ENCODE results near the gene GNA12. TPM values are rescaled to one million over a fixed set of nuclear protein-coding genes. Genes with fewer than 3 reads are reported as not detected.

The GNA12 gene
- total and polyA plus RNA-seq, 2 experiments from 2014 or later = 28.4 to 40.2 TPM

- Histone ChIP-seq H4K20me1 (ENCODE audit: insufficient read depth, poor library complexity, severe bottlenecking) (no peaks in the 10 kb centered on the region), H3K27ac (no peak overlapping the region), H3K27me3 (no peaks in the 10 kb centered on the region), H3K79me2 (peaks cover 100% of the 10 kb centered on the region), H3K4me1 (ENCODE audit: insufficient read depth) (peaks cover 16% of the 10 kb centered on the region), H3K9me3 (ENCODE audit: low read depth) (no peaks in the 10 kb centered on the region), H2AFZ (no peak overlapping the region), H3K36me3 (replicated peaks; ENCODE audit: insufficient read depth, low read depth) (no peaks in the 10 kb centered on the region), H3K4me2 (no peak overlapping the region), H3K9me2 (replicated peaks; ENCODE audit: insufficient read depth) (no peaks in the 10 kb centered on the region), H3K4me3 (no peak overlapping the region)
- 95% methylated on average over 16 of the region's 16 CpGs for WGBS (ENCODE audit: low lambda C conversion rate, missing lambda C conversion rate)
- TF ChIP-seq EZH2phosphoT487 (IDR thresholded peaks at IDR 0.05; ENCODE audit: low read depth, severe bottlenecking, unreplicated experiment) (no peak), EZH2 (IDR thresholded peaks at IDR 0.05; ENCODE audit: borderline replicate concordance) (no peak)
- TF ChIP-seq, protein P1, sequence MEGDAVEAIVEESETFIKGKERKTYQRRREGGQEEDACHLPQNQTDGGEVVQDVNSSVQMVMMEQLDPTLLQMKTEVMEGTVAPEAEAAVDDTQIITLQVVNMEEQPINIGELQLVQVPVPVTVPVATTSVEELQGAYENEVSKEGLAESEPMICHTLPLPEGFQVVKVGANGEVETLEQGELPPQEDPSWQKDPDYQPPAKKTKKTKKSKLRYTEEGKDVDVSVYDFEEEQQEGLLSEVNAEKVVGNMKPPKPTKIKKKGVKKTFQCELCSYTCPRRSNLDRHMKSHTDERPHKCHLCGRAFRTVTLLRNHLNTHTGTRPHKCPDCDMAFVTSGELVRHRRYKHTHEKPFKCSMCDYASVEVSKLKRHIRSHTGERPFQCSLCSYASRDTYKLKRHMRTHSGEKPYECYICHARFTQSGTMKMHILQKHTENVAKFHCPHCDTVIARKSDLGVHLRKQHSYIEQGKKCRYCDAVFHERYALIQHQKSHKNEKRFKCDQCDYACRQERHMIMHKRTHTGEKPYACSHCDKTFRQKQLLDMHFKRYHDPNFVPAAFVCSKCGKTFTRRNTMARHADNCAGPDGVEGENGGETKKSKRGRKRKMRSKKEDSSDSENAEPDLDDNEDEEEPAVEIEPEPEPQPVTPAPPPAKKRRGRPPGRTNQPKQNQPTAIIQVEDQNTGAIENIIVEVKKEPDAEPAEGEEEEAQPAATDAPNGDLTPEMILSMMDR (IDR thresholded peaks at IDR 0.05; ENCODE audit: poor library complexity) = no peak
- DNase-seq (ENCODE audit: low spot score) = no peak
These were observed 29.7 kb downstream of the GNA12 start for GRCh38 chr7:2814186-2814945.

- WGBS (ENCODE audit: low lambda C conversion rate, missing lambda C conversion rate) = 94% methylated on average over 20 of the region's 20 CpGs
- no peaks in the 10 kb centered on the region for H4K20me1 ChIP-seq (ENCODE audit: insufficient read depth, poor library complexity, severe bottlenecking)
- DNase-seq (ENCODE audit: low spot score) = no peak
- H2AFZ ChIP-seq = no peak overlapping the region
- H3K4me2 ChIP-seq = no peak overlapping the region
- H3K9me3 ChIP-seq (ENCODE audit: low read depth) = no peaks in the 10 kb centered on the region
- TF ChIP-seq EZH2phosphoT487 (IDR thresholded peaks at IDR 0.05; ENCODE audit: low read depth, severe bottlenecking, unreplicated experiment) = no peak
- no peak for TF ChIP-seq EZH2 (IDR thresholded peaks at IDR 0.05; ENCODE audit: borderline replicate concordance)
- TF ChIP-seq, protein P1 (IDR thresholded peaks at IDR 0.05; ENCODE audit: poor library complexity) = no peak
- peaks cover 100% of the 10 kb centered on the region for H3K79me2 ChIP-seq
- no peak overlapping the region for H3K27ac ChIP-seq
- no peaks in the 10 kb centered on the region for H3K36me3 ChIP-seq (replicated peaks; ENCODE audit: insufficient read depth, low read depth)
- no peak overlapping the region for H3K4me3 ChIP-seq
- H3K27me3 ChIP-seq = no peaks in the 10 kb centered on the region
- no peaks in the 10 kb centered on the region for H3K9me2 ChIP-seq (replicated peaks; ENCODE audit: insufficient read depth)
- H3K4me1 ChIP-seq (ENCODE audit: insufficient read depth) = peaks cover 16% of the 10 kb centered on the region
These were observed 30.5 kb downstream of the GNA12 start for GRCh38 chr7:2813350-2814185.

GRCh38 chr7:2812831-2813230 lies 31.3 kb downstream of the GNA12 start:
- no peaks in the 10 kb centered on the region for H3K36me3 ChIP-seq (replicated peaks; ENCODE audit: insufficient read depth, low read depth)
- no peaks in the 10 kb centered on the region for H4K20me1 ChIP-seq (ENCODE audit: insufficient read depth, poor library complexity, severe bottlenecking)
- H3K79me2 ChIP-seq = peaks cover 100% of the 10 kb centered on the region
- H3K9me2 ChIP-seq (replicated peaks; ENCODE audit: insufficient read depth) = no peaks in the 10 kb centered on the region
- H3K27ac ChIP-seq = no peak overlapping the region
- peaks cover 20% of the 10 kb centered on the region for H3K4me1 ChIP-seq (ENCODE audit: insufficient read depth)
- no peak for DNase-seq (ENCODE audit: low spot score)
- no peaks in the 10 kb centered on the region for H3K9me3 ChIP-seq (ENCODE audit: low read depth)
- WGBS (ENCODE audit: low lambda C conversion rate, missing lambda C conversion rate) = 84% methylated on average over 3 of the region's 3 CpGs
- TF ChIP-seq EZH2 (IDR thresholded peaks at IDR 0.05; ENCODE audit: borderline replicate concordance) = no peak
- TF ChIP-seq, protein P1 (IDR thresholded peaks at IDR 0.05; ENCODE audit: poor library complexity) = no peak
- no peak for TF ChIP-seq EZH2phosphoT487 (IDR thresholded peaks at IDR 0.05; ENCODE audit: low read depth, severe bottlenecking, unreplicated experiment)
- no peak overlapping the region for H3K4me3 ChIP-seq
- H2AFZ ChIP-seq = no peak overlapping the region
- no peaks in the 10 kb centered on the region for H3K27me3 ChIP-seq
- H3K4me2 ChIP-seq = no peak overlapping the region

Measured in hepatocyte (in vitro differentiated cells).